GM18502 (cell line): ENCODE results near the gene OR51S1.
"Not testable (repeated sequence)": the region's sequence is repeated elsewhere in the genome, so short reads cannot be mapped to it uniquely, and the experiment has no call there.

ENCODE experiments used
- ATAC-seq: cut with Tn5 transposase; IDR thresholded peaks from one replicate; pipeline ENCODE4 v1.9.1; 2021; ENCODE audit warnings: mild to moderate bottlenecking; ENCODE audit not compliant: unreplicated experiment, poor library complexity

OR51S1 gene

DNA sequence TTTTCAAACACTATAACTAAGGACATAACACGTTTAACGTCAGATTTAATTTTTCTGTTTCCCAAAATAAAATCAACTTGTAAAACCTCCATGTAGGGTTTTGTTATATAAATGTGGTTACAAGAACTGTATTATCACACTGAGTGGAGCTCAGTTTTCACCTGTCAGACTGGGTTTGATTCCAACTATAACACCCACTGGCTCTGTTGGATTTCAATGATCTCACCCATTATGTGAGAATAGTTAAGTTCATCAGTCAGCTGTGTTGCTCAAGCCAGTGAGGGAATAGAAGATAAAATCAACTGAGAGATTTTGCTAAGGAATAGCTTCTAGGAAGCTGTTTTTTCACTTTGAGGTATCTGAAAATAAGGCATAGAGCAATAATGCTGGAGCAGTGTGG lies 39.8 kb downstream of the OR51S1 start:
- ATAC-seq: no peak

DNA sequence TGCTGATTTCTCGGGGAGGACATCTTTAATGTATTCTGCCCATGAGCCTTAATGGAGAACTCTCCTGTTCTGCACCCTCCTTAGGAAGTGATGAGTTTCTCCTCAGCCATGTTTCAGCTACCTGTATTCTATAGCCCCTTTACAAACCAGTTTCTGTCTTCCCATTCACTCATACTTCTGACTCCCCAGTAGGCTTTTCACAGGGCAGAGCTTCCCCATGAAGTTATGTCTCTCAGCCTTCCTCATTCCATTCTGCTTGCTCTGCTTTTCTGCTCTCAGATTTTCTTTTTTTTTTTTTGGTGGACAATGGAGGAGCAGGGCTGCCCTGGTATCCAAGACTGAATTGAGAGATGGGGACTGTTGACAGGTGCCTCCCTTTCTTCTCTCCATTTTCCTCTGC lies 40.5 kb downstream of the OR51S1 start:
- no peak for ATAC-seq

- no peak for ATAC-seq
Measured at GRCh38 chr11:4804280-4804679, 44.7 kb downstream of the OR51S1 start, which contains the start of gene OR52R1. TSS of gene OR52R1 (minus strand) at chr11:4804380. CDS start at chr11:4804380, 0 bp downstream.

DNA sequence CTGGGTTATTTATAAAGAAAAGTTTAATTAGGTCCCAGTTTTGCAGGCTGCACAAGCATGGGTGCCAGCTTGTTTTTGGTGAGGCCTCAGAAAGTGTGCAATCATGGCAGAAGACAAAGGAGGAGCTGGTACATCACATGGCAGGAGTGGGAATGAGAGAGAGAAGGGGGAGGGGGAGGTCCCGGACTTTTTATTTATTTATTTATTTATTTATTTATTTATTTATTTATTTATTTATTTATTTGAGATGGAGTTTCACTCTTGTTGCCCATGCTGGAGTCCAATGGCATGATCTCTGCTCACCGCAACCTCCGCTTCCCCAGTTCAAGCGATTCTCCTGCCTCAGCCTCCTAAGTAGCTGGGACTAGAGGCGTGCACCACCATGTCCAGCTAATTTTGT lies 47.7 kb downstream of the OR51S1 start:
- not testable (repeated sequence) for ATAC-seq

- ATAC-seq: no peak
Measured at GRCh38 chr11:4798427-4799183, 50.4 kb downstream of the OR51S1 start.
